T-helper 1 cell treated with Interleukin-12 subunit alpha and Interleukin-12 subunit beta and Interleukin-4 antibody, amounts not matched to agents 30 ng/mL and 1 ng/mL, for 36 hours (primary cell): ENCODE results near the gene VWA7. TPM values are rescaled to one million over a fixed set of nuclear protein-coding genes. Genes with fewer than 3 reads are reported as not detected.
"Not testable (repeated sequence)": the region's sequence is repeated elsewhere in the genome, so short reads cannot be mapped to it uniquely, and the experiment has no call there.

Experiments used
- intact Hi-C: fragments of 100-400 bp; cut with micrococcal nuclease; formaldehyde crosslinking; loops from one replicate; pipeline ENCODE4 v1.15.1; 2024
- total RNA-seq: library from RNA; stranded (reverse); gene quantifications from 2 replicates; pipeline ENCODE4 v1.2.3, GENCODE V29; 2022

Gene VWA7
- 6.0 and 6.2 TPM in 2 replicates for total RNA-seq

- intact Hi-C loops: loop anchor here (1.0 kb wide), 2 partner anchors 17 to 74 kb away; partner anchors contain the start of gene ABHD16A
Measured at GRCh38 chr6:31776989-31777666, at the start of gene VWA7. TSS of gene VWA7 (minus strand) at chr6:31777328. CDS start at chr6:31776779, 549 bp downstream.

- intact Hi-C loops: loop anchor here (1.0 to 10.0 kb wide), 9 partner anchors 20 to 1018 kb away; partner anchors contain the start of genes ABHD16A, BAG6, DDAH2 and LSM2
Measured at GRCh38 chr6:31826793-31827285, 49.7 kb upstream of the VWA7 start.

- intact Hi-C loops: loop anchor here (10.0 kb wide), 1 partner anchor 1019 kb away; the partner anchor contains the start of gene PSMB8
Measured at GRCh38 chr6:31825553-31825952, 48.4 kb upstream of the VWA7 start.

GRCh38 chr6:31823592-31824196, 46.6 kb upstream of the VWA7 start:
- intact Hi-C loops: loop anchor here (10.0 kb wide), 1 partner anchor 1021 kb away; the partner anchor contains the start of gene PSMB8

- intact Hi-C loops: loop anchor here (1.0 to 10.0 kb wide), 2 partner anchors 25 to 1023 kb away; partner anchors contain the start of gene PSMB8
Measured at GRCh38 chr6:31822036-31822821, 45.1 kb upstream of the VWA7 start.

- intact Hi-C loops: loop anchor here (1.0 to 10.0 kb wide), 2 partner anchors 24 to 1023 kb away; partner anchors contain the start of gene PSMB8
Measured at GRCh38 chr6:31821301-31822035, 44.3 kb upstream of the VWA7 start.

- intact Hi-C loops: loop anchor here (10.0 kb wide), 1 partner anchor 1024 kb away; the partner anchor contains the start of gene PSMB8
Measured at GRCh38 chr6:31820399-31820798, 43.3 kb upstream of the VWA7 start.

- intact Hi-C loops: loop anchor here (10.0 kb wide), 1 partner anchor 1025 kb away; the partner anchor contains the start of gene PSMB8
Measured at GRCh38 chr6:31819871-31820299, 42.8 kb upstream of the VWA7 start.

GRCh38 chr6:31817929-31818511, 40.9 kb upstream of the VWA7 start:
- intact Hi-C loops: not testable (repeated sequence)

GRCh38 chr6:31817133-31817928, 40.2 kb upstream of the VWA7 start:
- intact Hi-C loops: not testable (repeated sequence)

GRCh38 chr6:31815025-31815838, 38.1 kb upstream of the VWA7 start, which contains the start of the genes HSPA1A and HSPA1L:
TSS of gene HSPA1A (plus strand) at chr6:31815543. CDS start at chr6:31815757, 214 bp downstream.
TSS of gene HSPA1L (minus strand) at chr6:31815283. CDS start at chr6:31811972, 3,311 bp downstream.
- intact Hi-C loops: loop anchor here (2.0 kb wide), 3 partner anchors 16 to 76 kb away; no protein-coding TSS in a partner anchor

- intact Hi-C loops: loop anchor here (2.0 kb wide), 3 partner anchors 16 to 76 kb away; no protein-coding TSS in a partner anchor
Measured at GRCh38 chr6:31814677-31815024, 37.5 kb upstream of the VWA7 start.

- intact Hi-C loops: no loop called here
Measured at GRCh38 chr6:31813465-31813849, 36.3 kb upstream of the VWA7 start.

GRCh38 chr6:31811645-31812044, 34.5 kb upstream of the VWA7 start:
- intact Hi-C loops: no loop called here

- intact Hi-C loops: loop anchor here (5.0 kb wide), 1 partner anchor 36 kb away; no protein-coding TSS in a partner anchor
Measured at GRCh38 chr6:31808599-31808998, 31.5 kb upstream of the VWA7 start.

GRCh38 chr6:31806470-31807272, 29.5 kb upstream of the VWA7 start, which contains the start of gene LSM2:
TSS of gene LSM2 (minus strand) at chr6:31806966. CDS start at chr6:31806757, 209 bp downstream.
- intact Hi-C loops: loop anchor here (1.0 to 5.0 kb wide), 6 partner anchors 9 to 372 kb away; partner anchors contain the start of genes HSPA1B and RNF5

GRCh38 chr6:31805939-31806469, 28.9 kb upstream of the VWA7 start:
- intact Hi-C loops: loop anchor here (1.0 to 5.0 kb wide), 6 partner anchors 9 to 373 kb away; partner anchors contain the start of genes HSPA1B and RNF5
